Activated CD4-positive, CD25-positive, alpha-beta regulatory T cell treated with anti-CD3 and anti-CD28 coated beads, Interleukin-2, amount 50 U/mL, for 16 hours (primary cell): Measurements from ENCODE around the gene PTPRR.
A peak's percentile ranks its signal among the peaks of the same experiment; 100 is the strongest.

Experiments
- DNase-seq: peaks from one replicate; pipeline ENCODE4 v3.0.0-alpha.2; 2020; ENCODE audit warnings: low read depth, low spot score

The PTPRR gene

DNA sequence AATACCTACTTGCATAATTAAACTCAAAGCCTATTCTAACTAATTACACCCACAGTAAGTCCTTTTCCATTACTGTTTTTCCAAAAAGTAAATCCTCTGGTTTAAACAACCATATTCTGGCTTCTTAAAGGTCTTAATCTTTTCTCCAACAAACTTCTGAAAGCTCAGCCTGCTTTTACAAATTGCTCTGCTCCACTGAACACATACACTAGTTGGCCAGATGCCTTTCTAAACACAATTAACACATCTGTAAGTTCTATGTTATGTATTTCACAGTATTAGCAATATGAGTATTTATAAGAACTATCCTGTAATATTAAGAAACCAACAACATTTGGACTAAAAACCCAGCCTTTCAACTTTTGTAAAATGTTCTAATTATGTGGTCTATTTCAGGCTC, 313.4 kb downstream of the PTPRR start:
- no peak for DNase-seq

GRCh38 chr12:70605976-70606375, 314.6 kb downstream of the PTPRR start:
- no peak for DNase-seq

- DNase-seq = no peak
Measured at GRCh38 chr12:70604662-70605061, 315.9 kb downstream of the PTPRR start.

DNA sequence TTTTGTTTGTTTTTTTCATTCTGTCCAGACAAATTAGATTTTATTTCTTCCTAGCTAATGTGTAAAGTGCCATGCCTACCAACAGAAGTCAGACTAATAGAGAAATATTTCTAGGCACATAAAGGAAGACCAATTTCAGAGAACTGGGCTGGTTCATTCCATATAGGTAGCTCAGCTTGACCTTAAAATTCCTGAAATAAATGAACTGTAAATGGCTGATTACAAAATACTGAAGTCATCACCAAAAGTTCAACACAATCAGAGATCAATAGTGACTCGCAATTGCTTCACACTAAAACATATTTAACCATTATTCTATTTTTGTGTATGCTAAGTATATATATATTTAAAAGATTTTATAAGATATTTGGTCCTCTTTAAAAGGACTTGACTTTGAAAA, 317.5 kb downstream of the PTPRR start:
- DNase-seq = no peak

DNA sequence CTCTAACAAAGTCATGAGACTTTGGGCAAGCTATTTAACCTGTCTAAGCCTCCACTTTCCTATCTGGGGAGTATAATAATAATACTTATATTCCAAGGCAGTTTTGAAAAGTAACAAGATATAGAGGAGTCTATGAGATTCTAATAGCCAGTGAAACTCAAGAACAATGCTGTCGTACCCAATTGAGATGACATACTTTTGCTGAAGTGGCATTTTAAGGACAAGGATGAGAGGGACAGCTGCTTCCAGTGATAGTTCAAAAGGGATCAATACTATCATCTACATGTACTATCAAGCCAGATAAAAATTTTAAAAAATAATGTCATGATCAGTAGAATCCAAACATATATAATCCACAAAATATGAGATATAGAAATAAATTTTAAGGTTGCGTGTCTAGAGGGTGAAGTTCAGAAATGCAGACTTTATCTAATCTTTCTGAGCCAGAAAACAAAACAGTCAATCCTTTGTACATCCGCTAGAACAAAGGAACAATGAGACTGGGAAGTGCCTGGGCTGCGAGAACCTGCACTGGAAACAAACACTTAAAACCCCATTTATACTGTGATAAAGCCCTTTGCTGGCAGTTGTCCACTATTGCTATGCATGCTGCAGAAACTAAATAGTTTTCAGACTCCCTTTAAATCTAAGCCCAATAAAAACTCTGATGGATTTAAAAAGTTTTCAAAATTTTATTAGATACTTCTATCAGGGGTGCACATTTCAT, 321.9 kb downstream of the PTPRR start:
- DNase-seq = no peak

DNA sequence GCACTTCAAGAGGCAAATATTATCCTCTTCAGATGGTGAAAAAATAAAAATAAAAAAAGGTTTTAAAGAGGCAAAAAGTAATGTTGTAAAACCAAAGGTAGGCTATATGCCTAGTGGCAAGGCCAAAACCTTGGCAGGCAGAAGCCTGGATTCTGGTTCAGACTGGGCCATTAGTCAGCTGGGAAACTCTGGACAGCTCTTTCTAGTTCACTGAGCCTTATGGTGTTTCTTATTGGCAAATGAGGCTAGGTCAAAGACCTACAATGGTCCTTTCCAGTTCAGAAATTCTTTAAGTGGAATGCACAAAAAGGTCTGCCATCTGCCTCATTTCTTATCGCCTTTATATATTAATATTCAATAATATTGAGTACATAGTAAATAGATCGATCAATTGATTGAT, 327.9 kb downstream of the PTPRR start:
- DNase-seq = no peak

DNA sequence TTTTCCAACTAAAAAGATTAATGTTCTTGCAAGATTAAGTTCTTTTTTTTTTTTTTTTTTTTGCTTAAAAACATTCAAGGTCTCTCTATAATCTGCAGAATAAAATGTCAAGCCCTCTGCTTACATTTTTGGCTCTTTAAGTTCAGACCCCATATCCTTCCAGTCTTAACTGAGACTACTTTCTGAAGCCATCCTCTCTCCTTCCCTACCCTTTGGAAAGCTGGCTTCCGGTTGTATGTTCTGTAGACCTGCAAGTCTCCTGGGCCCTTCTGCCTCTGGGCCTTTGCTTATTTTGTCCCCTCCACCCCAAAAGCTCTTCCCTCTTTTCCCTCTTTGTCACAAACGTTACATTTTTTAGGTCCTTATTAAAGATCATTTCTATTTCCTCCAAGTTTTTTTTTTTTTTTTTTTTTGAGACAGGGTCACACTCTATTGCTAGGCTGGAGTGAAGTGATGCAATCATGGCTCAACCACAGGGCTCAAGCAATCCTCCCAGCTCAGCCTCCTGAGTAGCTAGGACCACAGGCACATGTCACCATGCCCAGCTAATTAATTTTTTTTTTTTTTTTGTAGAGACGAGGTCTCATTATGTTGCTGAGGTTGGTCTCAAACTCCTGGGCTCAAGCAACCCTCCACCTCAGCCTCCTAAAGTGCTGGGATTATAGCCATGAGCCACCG, 329.9 kb downstream of the PTPRR start:
- no peak for DNase-seq

DNA sequence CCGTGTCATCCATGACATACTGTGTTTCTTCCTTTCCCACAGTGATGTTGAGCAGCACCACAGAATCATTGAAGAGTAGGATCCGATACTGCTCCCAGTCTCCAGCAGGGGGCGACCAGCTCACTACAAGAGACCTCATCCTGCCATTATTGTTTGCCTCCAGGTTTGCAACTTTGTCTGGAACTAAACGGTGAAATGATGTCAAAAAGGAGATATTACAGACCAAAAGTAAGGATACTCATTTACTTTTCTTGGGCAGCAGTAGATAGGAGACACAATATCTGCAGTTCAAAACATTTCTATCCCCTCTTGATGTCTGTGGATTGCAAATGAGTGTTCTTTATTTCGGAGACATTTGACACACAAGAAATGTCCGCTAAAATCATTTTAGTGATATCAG, 330.5 kb downstream of the PTPRR start:
- DNase-seq = peak; percentile 15
